Activated T-cell treated with anti-CD3 and anti-CD28 coated beads, Interleukin-2, amount 50 U/mL, for 72 hours (primary cell): Measurements from ENCODE around the gene DISP2. TPM values are rescaled to one million over a fixed set of nuclear protein-coding genes. Genes with fewer than 3 reads are reported as not detected.

ENCODE experiments used
- ATAC-seq, 2 donors: fragments of 150-1000 bp; cut with Tn5 transposase; replicated peaks in 1 of 2; 2 replicates each; pipeline ENCODE4 v1.10.0; 2021; ENCODE audit warnings: moderate library complexity in 2 of 2, mild to moderate bottlenecking in 1 of 2
- DNase-seq, 2 donors: peaks; one replicate each; pipeline ENCODE4 v3.0.0; 2021 to 2022; ENCODE audit warnings: mixed read lengths in 1 of 2
- H3K27ac Mint-ChIP-seq: one replicate; pipeline ENCODE4 v1.8.0; 2022; ENCODE audit warnings: mild to moderate bottlenecking, moderate library complexity, mixed read lengths
- H3K27me3 Mint-ChIP-seq: one replicate; pipeline ENCODE4 v1.8.0; 2022; ENCODE audit warnings: low read depth, mixed read lengths
- H3K36me3 Mint-ChIP-seq, 2 donors: one replicate each; pipeline ENCODE4 v1.8.0; 2022; ENCODE audit warnings: mixed read lengths in 2 of 2, mild to moderate bottlenecking in 1 of 2; ENCODE audit not compliant: insufficient read depth in 2 of 2
- H3K4me1 Mint-ChIP-seq: one replicate; pipeline ENCODE4 v1.8.0; 2022; ENCODE audit warnings: low read depth, mixed read lengths
- H3K4me3 Mint-ChIP-seq, 2 donors: one replicate each; pipeline ENCODE4 v1.8.0; 2022; ENCODE audit warnings: mild to moderate bottlenecking in 2 of 2, mixed read lengths in 2 of 2, moderate library complexity in 2 of 2
- H3K9me3 Mint-ChIP-seq, 2 donors: one replicate each; pipeline ENCODE4 v1.8.0; 2022; ENCODE audit warnings: mixed read lengths in 2 of 2
- total RNA-seq, 2 donors: library from RNA; stranded (reverse); gene quantifications; one replicate each; pipeline ENCODE4 v1.2.3, GENCODE V29; 2022

The DISP2 gene
- total RNA-seq, 2 donors from 2014 or later = 0.19 to 0.34 TPM

GRCh38 chr15:40322531-40323238 is 35.3 kb upstream of the DISP2 start:
- Mint-ChIP-seq H3K27ac (no peak overlapping the region), H3K27me3 (peaks cover 6% of the 10 kb centered on the region), H3K36me3 (no peaks in the 10 kb centered on the region), H3K4me3 (peak overlapping the region; percentile 76 to 79), H3K9me3 (no peaks in the 10 kb centered on the region), H3K4me1 (peaks cover 34% of the 10 kb centered on the region)
- DNase-seq (no peak), ATAC-seq (no peak)

- DNase-seq = peak; percentile 90 to 91
- peaks cover 34% of the 10 kb centered on the region for H3K4me1 Mint-ChIP-seq
- peak; percentile 89 to 90 for ATAC-seq
- H3K36me3 Mint-ChIP-seq = no peaks in the 10 kb centered on the region
- H3K27me3 Mint-ChIP-seq = peaks cover 6% of the 10 kb centered on the region
- H3K9me3 Mint-ChIP-seq = no peaks in the 10 kb centered on the region
- H3K4me3 Mint-ChIP-seq = peak within 1 kb of the TSS; percentile 79
- H3K27ac Mint-ChIP-seq = no peak within 1 kb of the TSS
Measured at GRCh38 chr15:40323239-40323952, 34.6 kb upstream of the DISP2 start, which contains the start of gene INAFM2. TSS of gene INAFM2 (plus strand) at chr15:40323692. CDS start at chr15:40324056, 364 bp downstream.

DNA sequence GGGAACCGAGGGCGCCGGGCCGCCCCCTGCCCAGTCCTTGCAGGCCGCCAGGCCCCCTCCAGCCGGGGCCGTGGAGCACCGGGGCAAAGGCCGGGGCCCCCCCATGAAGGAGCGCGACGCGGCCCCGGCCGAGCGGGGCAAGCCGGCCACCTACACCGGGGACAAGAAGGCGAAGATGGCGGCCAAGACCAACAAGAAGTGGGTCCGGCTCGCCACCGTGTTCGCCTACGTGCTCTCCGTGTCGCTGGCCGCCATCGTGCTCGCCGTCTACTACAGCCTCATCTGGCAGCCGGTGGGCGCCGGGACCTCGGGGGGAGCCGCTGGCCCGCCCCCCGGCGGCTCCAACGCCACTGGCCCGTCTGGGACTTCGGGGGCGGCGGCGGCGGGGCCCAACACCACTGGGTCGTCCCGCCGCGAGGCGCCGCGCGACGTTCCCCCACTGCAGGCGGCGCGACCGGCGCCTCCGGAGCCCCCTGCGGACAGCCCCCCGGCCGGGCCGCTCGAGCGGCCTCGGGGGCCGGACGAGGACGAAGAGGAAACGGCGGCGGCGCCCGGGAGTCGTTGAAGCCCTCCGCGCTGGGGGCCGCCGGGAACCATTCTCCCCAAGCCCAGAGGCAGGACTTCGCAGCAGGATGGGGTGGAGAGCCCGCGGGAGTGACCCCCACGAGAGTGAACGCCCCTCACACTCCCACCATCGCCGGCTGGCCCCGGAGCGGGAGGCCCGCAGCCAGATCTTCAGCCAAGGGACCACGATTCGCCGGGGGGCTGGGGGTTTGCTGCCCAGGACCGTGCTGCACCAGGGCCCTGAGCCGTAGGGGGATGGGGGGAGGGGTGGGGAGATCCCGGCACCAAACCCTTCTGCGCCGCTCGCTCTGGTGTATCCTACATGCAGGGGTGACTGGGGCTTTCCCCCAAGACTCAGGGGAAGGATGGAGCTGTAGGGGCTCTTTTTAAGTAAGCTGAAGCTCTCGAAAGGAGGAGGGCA is 33.8 kb upstream of the DISP2 start:
- no peaks in the 10 kb centered on the region for H3K9me3 Mint-ChIP-seq
- H3K4me1 Mint-ChIP-seq = peaks cover 39% of the 10 kb centered on the region
- H3K4me3 Mint-ChIP-seq = peak overlapping the region; percentile 77 to 79
- H3K27me3 Mint-ChIP-seq = peaks cover 6% of the 10 kb centered on the region
- no peak overlapping the region for H3K27ac Mint-ChIP-seq
- no peaks in the 10 kb centered on the region for H3K36me3 Mint-ChIP-seq
- ATAC-seq (peak; percentile 12 to 19), DNase-seq (peak; percentile 41 to 45)

GRCh38 chr15:40325188-40325587 is 32.8 kb upstream of the DISP2 start:
- peaks cover 6% of the 10 kb centered on the region for H3K27me3 Mint-ChIP-seq
- DNase-seq = no peak

GRCh38 chr15:40325700-40326099 is 32.3 kb upstream of the DISP2 start:
- peaks cover 39% of the 10 kb centered on the region for H3K4me1 Mint-ChIP-seq
- ATAC-seq (no peak), DNase-seq (no peak)
- H3K27ac Mint-ChIP-seq = no peak overlapping the region
- H3K36me3 Mint-ChIP-seq = no peaks in the 10 kb centered on the region
- peaks cover 6% of the 10 kb centered on the region for H3K27me3 Mint-ChIP-seq
- no peak overlapping the region for H3K4me3 Mint-ChIP-seq
- no peaks in the 10 kb centered on the region for H3K9me3 Mint-ChIP-seq

More at GRCh38 chr15:40325188-40325587, 32.8 kb upstream of the DISP2 start:
- Mint-ChIP-seq H3K9me3 (no peaks in the 10 kb centered on the region), H3K4me1 (peaks cover 39% of the 10 kb centered on the region), H3K27ac (no peak overlapping the region), H3K4me3 (peak overlapping the region; percentile 77 to 79), H3K36me3 (no peaks in the 10 kb centered on the region)
- no peak for ATAC-seq

GRCh38 chr15:40327457-40327856 is 30.6 kb upstream of the DISP2 start:
- no peak for ATAC-seq
- no peak for DNase-seq
- Mint-ChIP-seq H3K36me3 (no peaks in the 10 kb centered on the region), H3K27ac (no peak overlapping the region), H3K9me3 (no peaks in the 10 kb centered on the region), H3K27me3 (peaks cover under 1% of the 10 kb centered on the region), H3K4me1 (peaks cover 36% of the 10 kb centered on the region), H3K4me3 (no peak overlapping the region)

GRCh38 chr15:40328176-40328575 is 29.8 kb upstream of the DISP2 start:
- Mint-ChIP-seq H3K4me1 (peaks cover 33% of the 10 kb centered on the region), H3K9me3 (no peaks in the 10 kb centered on the region)

GRCh38 chr15:40328751-40329150 is 29.3 kb upstream of the DISP2 start:
- H3K36me3 Mint-ChIP-seq = no peaks in the 10 kb centered on the region
- H3K4me3 Mint-ChIP-seq = no peak overlapping the region
- no peaks in the 10 kb centered on the region for H3K9me3 Mint-ChIP-seq
- ATAC-seq (no peak), DNase-seq (no peak)
- no peak overlapping the region for H3K27ac Mint-ChIP-seq
- H3K27me3 Mint-ChIP-seq = no peaks in the 10 kb centered on the region
- H3K4me1 Mint-ChIP-seq = peaks cover 35% of the 10 kb centered on the region

More at GRCh38 chr15:40328176-40328575, 29.8 kb upstream of the DISP2 start:
- no peaks in the 10 kb centered on the region for H3K27me3 Mint-ChIP-seq
- H3K36me3 Mint-ChIP-seq = no peaks in the 10 kb centered on the region
- ATAC-seq (no peak), DNase-seq (no peak)
- H3K4me3 Mint-ChIP-seq = no peak overlapping the region
- H3K27ac Mint-ChIP-seq = no peak overlapping the region

- no peak overlapping the region for H3K4me3 Mint-ChIP-seq
- DNase-seq (no peak), ATAC-seq (no peak)
- no peaks in the 10 kb centered on the region for H3K36me3 Mint-ChIP-seq
- H3K27me3 Mint-ChIP-seq = no peaks in the 10 kb centered on the region
- H3K4me1 Mint-ChIP-seq = peaks cover 40% of the 10 kb centered on the region
- no peak overlapping the region for H3K27ac Mint-ChIP-seq
- no peaks in the 10 kb centered on the region for H3K9me3 Mint-ChIP-seq
Measured at GRCh38 chr15:40329804-40330203, 28.2 kb upstream of the DISP2 start.

GRCh38 chr15:40330368-40330836 is 27.6 kb upstream of the DISP2 start:
- Mint-ChIP-seq H3K4me3 (no peak overlapping the region), H3K27ac (no peak overlapping the region), H3K9me3 (no peaks in the 10 kb centered on the region), H3K36me3 (no peaks in the 10 kb centered on the region), H3K4me1 (peaks cover 34% of the 10 kb centered on the region), H3K27me3 (no peaks in the 10 kb centered on the region)
- ATAC-seq (no peak), DNase-seq (no peak)

DNA sequence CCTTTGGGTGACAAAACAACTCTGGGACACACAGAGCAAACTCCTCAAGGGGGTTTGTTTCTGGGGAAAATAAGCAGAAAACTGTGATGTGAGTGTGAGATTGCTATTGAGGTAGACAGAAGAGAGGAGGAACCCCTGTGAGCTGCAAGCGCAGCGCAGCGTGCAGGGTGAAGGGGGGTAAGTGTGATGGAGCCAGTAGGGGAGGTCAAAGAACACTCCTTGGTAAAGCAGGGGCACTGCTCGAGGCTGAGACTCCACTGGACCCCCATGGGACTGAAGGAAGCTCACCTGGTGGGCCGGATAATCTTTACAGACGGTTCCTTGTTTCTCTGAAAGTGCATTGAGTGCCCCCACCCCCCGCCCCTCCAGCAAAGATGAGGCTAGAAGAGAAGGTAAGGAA is 27.0 kb upstream of the DISP2 start:
- H3K4me3 Mint-ChIP-seq = no peak overlapping the region
- H3K36me3 Mint-ChIP-seq = no peaks in the 10 kb centered on the region
- ATAC-seq (no peak), DNase-seq (no peak)
- H3K27ac Mint-ChIP-seq = no peak overlapping the region
- H3K4me1 Mint-ChIP-seq = peaks cover 37% of the 10 kb centered on the region
- no peaks in the 10 kb centered on the region for H3K27me3 Mint-ChIP-seq
- no peaks in the 10 kb centered on the region for H3K9me3 Mint-ChIP-seq

- H3K4me3 Mint-ChIP-seq = no peak overlapping the region
- no peaks in the 10 kb centered on the region for H3K36me3 Mint-ChIP-seq
- no peaks in the 10 kb centered on the region for H3K27me3 Mint-ChIP-seq
- ATAC-seq = no peak
- no peak overlapping the region for H3K27ac Mint-ChIP-seq
- no peaks in the 10 kb centered on the region for H3K9me3 Mint-ChIP-seq
- peaks cover 33% of the 10 kb centered on the region for H3K4me1 Mint-ChIP-seq
- no peak for DNase-seq
Measured at GRCh38 chr15:40331637-40332036, 26.4 kb upstream of the DISP2 start.
